ENCODE results near the gene OSER1. TPM values are rescaled to one million over a fixed set of nuclear protein-coding genes. Genes with fewer than 3 reads are reported as not detected.

OSER1 gene
- total RNA-seq, 1 experiment from 2014 or later = 35.7 TPM

DNA sequence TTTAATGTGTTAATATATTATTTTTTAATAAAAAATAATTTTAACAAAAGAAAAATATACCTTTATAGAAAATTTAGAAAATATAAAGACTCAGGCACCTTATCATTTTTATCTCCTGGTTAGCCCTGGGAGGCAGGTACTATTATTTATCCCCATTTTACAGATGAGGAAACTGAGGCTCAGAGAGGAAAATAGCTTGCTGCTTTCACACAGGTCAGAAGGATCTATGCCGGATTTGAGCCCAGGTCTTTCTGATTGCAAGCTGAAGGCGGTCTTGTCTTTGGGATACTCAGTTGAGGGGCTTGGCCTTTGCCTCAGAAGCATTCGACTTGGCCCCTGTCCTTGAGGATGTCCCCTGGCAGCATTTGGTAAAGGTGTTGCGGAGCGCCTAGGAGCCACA, 11.5 kb upstream of the OSER1 start:
- H3K23me2 ChIP-seq (ENCODE audit: insufficient read length, low read depth, low read length, poor library complexity, severe bottlenecking) = no peaks in the 10 kb centered on the region
- H3K14ac ChIP-seq (ENCODE audit: insufficient read depth, low read length) = no peak overlapping the region
- no peak overlapping the region for H2BK20ac ChIP-seq (ENCODE audit: low read depth, low read length, poor library complexity, severe bottlenecking)
- no peak overlapping the region for H3K27ac ChIP-seq (ENCODE audit: insufficient read length, low read depth, low read length)
- Mint-ChIP-seq H3K27ac (no peak overlapping the region; a peak in 1 of 7 replicates), H3K4me1 (peaks cover 15 to 25% of the 10 kb centered on the region in 2 experiments), H3K9me3 (no peaks in the 10 kb centered on the region), H3K36me3 (ENCODE audit: insufficient read depth in 1 of 3, low read depth in 3 of 3) (no peaks in the 10 kb centered on the region), H3K4me3 (no peak overlapping the region), H3K27me3 (ENCODE audit: low read depth) (no peaks in the 10 kb centered on the region; the same call in 1 of the 2 replicates)
- H3K27me3 ChIP-seq (ENCODE audit: insufficient read depth, low read length) = no peaks in the 10 kb centered on the region
- no peak overlapping the region for H4K5ac ChIP-seq (ENCODE audit: insufficient read length, low read depth, low read length)
- H3K4me1 ChIP-seq (ENCODE audit: insufficient read depth, low read length) = no peaks in the 10 kb centered on the region
- no peak overlapping the region for H2BK15ac ChIP-seq (ENCODE audit: low read depth, low read length)
- H4K20me1 ChIP-seq (ENCODE audit: control insufficient read depth, insufficient read depth, insufficient read length) = no peaks in the 10 kb centered on the region
- H2BK12ac ChIP-seq (ENCODE audit: insufficient read length, low read depth, low read length) = no peak overlapping the region
- no peak for DNase-seq
- H3K23ac ChIP-seq (ENCODE audit: insufficient read length, low read depth, low read length) = no peak overlapping the region
- no peak overlapping the region for H3K4ac ChIP-seq (ENCODE audit: low read depth, low read length)
- no peak overlapping the region for H2AFZ ChIP-seq (ENCODE audit: low read length)
- no peak overlapping the region for H4K8ac ChIP-seq (replicated peaks; ENCODE audit: insufficient read length, low read depth, low read length)
- TF ChIP-seq, protein P1, sequence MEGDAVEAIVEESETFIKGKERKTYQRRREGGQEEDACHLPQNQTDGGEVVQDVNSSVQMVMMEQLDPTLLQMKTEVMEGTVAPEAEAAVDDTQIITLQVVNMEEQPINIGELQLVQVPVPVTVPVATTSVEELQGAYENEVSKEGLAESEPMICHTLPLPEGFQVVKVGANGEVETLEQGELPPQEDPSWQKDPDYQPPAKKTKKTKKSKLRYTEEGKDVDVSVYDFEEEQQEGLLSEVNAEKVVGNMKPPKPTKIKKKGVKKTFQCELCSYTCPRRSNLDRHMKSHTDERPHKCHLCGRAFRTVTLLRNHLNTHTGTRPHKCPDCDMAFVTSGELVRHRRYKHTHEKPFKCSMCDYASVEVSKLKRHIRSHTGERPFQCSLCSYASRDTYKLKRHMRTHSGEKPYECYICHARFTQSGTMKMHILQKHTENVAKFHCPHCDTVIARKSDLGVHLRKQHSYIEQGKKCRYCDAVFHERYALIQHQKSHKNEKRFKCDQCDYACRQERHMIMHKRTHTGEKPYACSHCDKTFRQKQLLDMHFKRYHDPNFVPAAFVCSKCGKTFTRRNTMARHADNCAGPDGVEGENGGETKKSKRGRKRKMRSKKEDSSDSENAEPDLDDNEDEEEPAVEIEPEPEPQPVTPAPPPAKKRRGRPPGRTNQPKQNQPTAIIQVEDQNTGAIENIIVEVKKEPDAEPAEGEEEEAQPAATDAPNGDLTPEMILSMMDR (conservative IDR thresholded peaks at IDR 0.05) = no peak
- no peak overlapping the region for H3T11ph ChIP-seq (ENCODE audit: low read length)
- H2AK5ac ChIP-seq (ENCODE audit: insufficient read length, low read length) = no peak overlapping the region
- no peak overlapping the region for H2BK5ac ChIP-seq (ENCODE audit: insufficient read length, low read length)
- H2BK120ac ChIP-seq (ENCODE audit: low read depth, low read length, poor library complexity, severe bottlenecking) = no peak overlapping the region
- H3K4me2 ChIP-seq (ENCODE audit: insufficient read depth, insufficient read length, low read length) = no peak overlapping the region
- H3K9ac ChIP-seq (ENCODE audit: extremely low read depth, insufficient read length, low read length) = no peak overlapping the region
- no peak overlapping the region for H3K18ac ChIP-seq (ENCODE audit: insufficient read length, low read depth, low read length)
- no peak overlapping the region for H3K56ac ChIP-seq (ENCODE audit: insufficient read length, low read depth, low read length)
- H3K79me1 ChIP-seq (ENCODE audit: insufficient read depth, low read depth, low read length, poor library complexity, severe bottlenecking) = no peaks in the 10 kb centered on the region
- no peaks in the 10 kb centered on the region for H3K79me2 ChIP-seq (ENCODE audit: insufficient read depth, low read length)
- H3K9me3 ChIP-seq (ENCODE audit: control insufficient read depth, low read depth, low read length) = no peaks in the 10 kb centered on the region
- H4K91ac ChIP-seq (ENCODE audit: insufficient read length, low read depth, low read length) = no peak overlapping the region
- WGBS (ENCODE audit: extremely low coverage, insufficient read length, low lambda C conversion rate) = no CpG with 5 or more reads among the region's 5 CpGs
